Activated CD4-positive, alpha-beta T cell treated with anti-CD3 and anti-CD28 coated beads for 4 hours (primary cell): ENCODE results near the gene CDON.
"Not testable (repeated sequence)": the region's sequence is repeated elsewhere in the genome, so short reads cannot be mapped to it uniquely, and the experiment has no call there.

Experiments
- DNase-seq, 2 donors: peaks; one replicate each; pipeline ENCODE4 v3.0.0-alpha.2; 2020

Gene CDON

GRCh38 chr11:125922156-125922555 is 140.5 kb downstream of the CDON start:
- no peak for DNase-seq

- no peak for DNase-seq
These were observed 141.6 kb downstream of the CDON start for GRCh38 chr11:125921042-125921441.

GRCh38 chr11:125918140-125918840 is 144.4 kb downstream of the CDON start:
- no peak for DNase-seq

GRCh38 chr11:125916683-125917347 is 145.9 kb downstream of the CDON start:
- DNase-seq: no peak

GRCh38 chr11:125914601-125915000 is 148.1 kb downstream of the CDON start:
- DNase-seq: not testable (repeated sequence)

GRCh38 chr11:125910226-125910849 is 152.3 kb downstream of the CDON start:
- DNase-seq: no peak
